RWPE1 (cell line): Measurements from ENCODE around the gene ANKEF1.
A peak's percentile ranks its signal among the peaks of the same experiment; 100 is the strongest.

ENCODE experiments used
- CTCF ChIA-PET: fragments of 350-600 bp; sonication (Branson Sonifier 250); formaldehyde crosslinking; extraction: SDS; loops from one replicate; lab custom pipeline; 2021; lab: Yijun Ruan, JAX
- POLR2A ChIA-PET: fragments of 400-600 bp; formaldehyde crosslinking; extraction: SDS; loops from one replicate; lab custom pipeline; 2020; ENCODE audit warnings: antibody characterized with exemption; ENCODE audit not compliant: low non-redundant PET; lab: Yijun Ruan, JAX
- DNase-seq: peaks from one replicate; pipeline ENCODE4 v3.0.0; 2012; ENCODE audit warnings: low spot score
- H3K27ac ChIP-seq: fragments of 450-650 bp; 2 replicates; pipeline ENCODE4 v1.5.1; 2017
- CTCF ChIP-seq: fragments of 450-650 bp; conservative IDR thresholded peaks from 2 replicates; pipeline ENCODE4 v1.5.1; 2017; ENCODE audit warnings: low read depth, mild to moderate bottlenecking

The ANKEF1 gene

GRCh38 chr20:10064611-10065010 is 29.8 kb downstream of the ANKEF1 start:
- ChIA-PET POLR2A (no interaction called here), CTCF (interaction anchor here (0.7 kb wide), 1 partner anchor 1853 kb away, joined by 3 read pairs; the partner anchor contains the start of gene BTBD3)
- TF ChIP-seq CTCF = no peak
- DNase-seq = no peak
- H3K27ac ChIP-seq = no peak overlapping the region

- POLR2A ChIA-PET = no interaction called here
- no peak for DNase-seq
Measured at GRCh38 chr20:10065154-10065833, 30.5 kb downstream of the ANKEF1 start.

GRCh38 chr20:10067321-10067720 is 32.5 kb downstream of the ANKEF1 start:
- DNase-seq = no peak

More at GRCh38 chr20:10065154-10065833, 30.5 kb downstream of the ANKEF1 start:
- CTCF ChIA-PET = no interaction called here
- H3K27ac ChIP-seq = no peak overlapping the region
- TF ChIP-seq CTCF = no peak

GRCh38 chr20:10074513-10074912 is 39.7 kb downstream of the ANKEF1 start:
- DNase-seq = peak; percentile 88
- POLR2A ChIA-PET = no interaction called here
- CTCF ChIA-PET = no interaction called here
- TF ChIP-seq CTCF = no peak
- no peak overlapping the region for H3K27ac ChIP-seq

More at GRCh38 chr20:10067321-10067720, 32.5 kb downstream of the ANKEF1 start:
- TF ChIP-seq CTCF = no peak
- ChIA-PET CTCF (no interaction called here), POLR2A (no interaction called here)
- no peak overlapping the region for H3K27ac ChIP-seq

GRCh38 chr20:10075606-10076005 is 40.8 kb downstream of the ANKEF1 start:
- H3K27ac ChIP-seq = peak overlapping the region; percentile 82

More at GRCh38 chr20:10075606-10076005, 40.8 kb downstream of the ANKEF1 start:
- TF ChIP-seq CTCF = no peak
- POLR2A ChIA-PET = no interaction called here
- peak; percentile 25 for DNase-seq
- CTCF ChIA-PET = no interaction called here
